MM.1S (cell line): Measurements from ENCODE around the gene PADI3.

ENCODE experiments used
- CTCF ChIP-seq: fragments of 300-600 bp; sonication (generic); IDR thresholded peaks from 2 replicates; pipeline ENCODE4 v1.5.1; 2016; ENCODE audit warnings: antibody characterized with exemption, low read length, mixed read lengths
- EZH2 ChIP-seq: fragments of 300-600 bp; sonication (generic); optimal IDR thresholded peaks from 2 replicates; pipeline ENCODE3; 2017; ENCODE audit warnings: low read depth, mild to moderate bottlenecking, antibody characterized with exemption, low read length, mixed read lengths

- TF ChIP-seq CTCF = no peak
- no peak for TF ChIP-seq EZH2
These were observed at the start of gene PADI3 for GRCh38 chr1:17248781-17249180.
